HPDE6-E6E7 (cell line): ENCODE data around the gene MAVS.
A peak's percentile ranks its signal among the peaks of the same experiment; 100 is the strongest.
"Not testable (repeated sequence)": the region's sequence is repeated elsewhere in the genome, so short reads cannot be mapped to it uniquely, and the experiment has no call there.

Experiments used
- DNase-seq: peaks from one replicate; pipeline ENCODE4 v3.0.0; 2011; ENCODE audit warnings: missing footprints; ENCODE audit errors: extremely low spot score

The MAVS gene

DNA sequence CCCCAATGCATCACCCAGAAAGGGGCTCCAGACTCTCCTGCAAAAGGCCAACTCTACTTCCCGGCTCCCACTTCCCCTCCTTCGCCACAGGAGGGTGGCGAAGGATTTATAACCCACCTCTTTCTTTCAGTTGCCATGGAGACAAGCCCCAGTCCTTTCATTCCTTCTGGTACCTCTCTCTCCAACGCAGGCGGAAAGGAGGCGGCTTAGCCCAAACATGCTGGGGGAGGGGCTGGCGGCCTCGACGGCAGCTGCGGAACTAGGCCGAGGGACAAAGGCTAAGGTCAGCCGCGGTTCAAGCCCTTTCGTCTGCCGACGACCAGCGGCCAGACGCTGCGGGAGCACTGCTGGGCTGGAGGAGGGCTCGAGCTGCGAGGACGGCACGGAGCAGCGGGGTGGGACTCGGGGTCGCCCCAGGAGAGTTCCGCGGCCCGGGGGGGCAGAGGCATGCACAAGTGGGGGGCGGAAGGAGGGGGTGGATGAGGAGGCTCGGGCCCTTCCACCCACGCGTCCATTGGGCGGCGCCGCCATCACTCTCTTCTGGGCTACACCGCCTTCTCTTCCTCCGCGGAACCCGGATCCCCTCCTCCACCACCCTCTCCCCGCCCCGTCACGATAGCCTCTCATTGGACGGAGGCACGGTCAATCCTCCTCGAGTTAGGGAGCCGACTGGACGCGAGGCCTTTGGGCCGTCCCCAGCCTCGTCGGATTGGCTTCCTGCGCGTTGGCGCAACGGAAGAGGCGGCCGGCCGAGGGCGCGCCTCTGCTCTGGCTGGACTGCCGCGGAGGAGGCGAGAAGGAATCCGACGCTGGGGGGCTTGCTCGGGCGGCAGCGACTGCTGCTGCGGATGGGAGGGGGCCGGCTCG, 42.2 kb downstream of the MAVS start, which contains the start of gene PANK2:
TSS of gene PANK2 (plus strand) at position 766 of the 867 bp plus-strand sequence.
- DNase-seq: peak; percentile 100

DNA sequence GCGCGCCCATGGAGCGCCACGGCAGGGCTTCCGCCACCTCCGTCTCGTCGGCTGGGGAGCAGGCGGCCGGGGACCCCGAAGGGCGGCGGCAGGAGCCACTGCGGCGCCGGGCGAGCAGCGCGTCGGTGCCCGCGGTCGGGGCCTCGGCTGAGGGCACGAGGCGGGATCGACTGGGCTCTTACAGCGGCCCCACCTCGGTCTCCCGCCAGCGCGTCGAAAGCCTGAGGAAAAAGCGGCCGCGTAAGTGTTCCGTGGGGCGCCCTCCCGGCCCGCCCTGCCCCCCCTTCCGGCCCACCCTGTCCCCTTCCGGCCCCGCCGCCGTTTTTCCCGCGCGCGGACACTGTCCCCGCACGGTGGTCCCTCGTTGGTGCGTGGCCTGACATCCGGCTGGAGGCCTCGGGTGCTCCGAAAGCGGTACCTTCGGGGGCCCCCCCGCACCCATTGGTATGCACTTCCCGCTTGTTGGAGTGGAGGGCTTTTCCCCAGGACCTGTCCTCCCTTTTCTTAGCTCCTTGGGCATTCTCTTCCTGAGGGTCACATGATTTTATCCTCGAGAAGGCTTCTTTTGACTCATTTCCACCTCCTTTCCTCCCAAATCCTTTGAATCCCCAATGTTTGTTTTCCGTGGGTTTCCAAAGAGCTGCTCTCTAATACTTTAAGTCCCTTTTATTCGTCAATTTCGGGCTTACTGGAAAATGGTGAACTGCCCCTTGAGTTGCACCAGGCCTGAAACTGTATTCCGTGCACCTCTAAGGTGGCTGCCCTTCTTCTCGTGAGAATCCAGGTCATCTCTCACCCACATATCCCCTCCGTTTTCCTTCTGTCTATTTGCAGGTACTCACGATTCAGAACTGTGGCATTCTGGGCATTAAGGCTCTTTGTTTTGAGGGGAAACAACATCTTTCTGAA, 43.1 kb downstream of the MAVS start:
- DNase-seq: no peak

- DNase-seq: no peak
Observed at GRCh38 chr20:3890398-3890751, 43.7 kb downstream of the MAVS start.

DNA sequence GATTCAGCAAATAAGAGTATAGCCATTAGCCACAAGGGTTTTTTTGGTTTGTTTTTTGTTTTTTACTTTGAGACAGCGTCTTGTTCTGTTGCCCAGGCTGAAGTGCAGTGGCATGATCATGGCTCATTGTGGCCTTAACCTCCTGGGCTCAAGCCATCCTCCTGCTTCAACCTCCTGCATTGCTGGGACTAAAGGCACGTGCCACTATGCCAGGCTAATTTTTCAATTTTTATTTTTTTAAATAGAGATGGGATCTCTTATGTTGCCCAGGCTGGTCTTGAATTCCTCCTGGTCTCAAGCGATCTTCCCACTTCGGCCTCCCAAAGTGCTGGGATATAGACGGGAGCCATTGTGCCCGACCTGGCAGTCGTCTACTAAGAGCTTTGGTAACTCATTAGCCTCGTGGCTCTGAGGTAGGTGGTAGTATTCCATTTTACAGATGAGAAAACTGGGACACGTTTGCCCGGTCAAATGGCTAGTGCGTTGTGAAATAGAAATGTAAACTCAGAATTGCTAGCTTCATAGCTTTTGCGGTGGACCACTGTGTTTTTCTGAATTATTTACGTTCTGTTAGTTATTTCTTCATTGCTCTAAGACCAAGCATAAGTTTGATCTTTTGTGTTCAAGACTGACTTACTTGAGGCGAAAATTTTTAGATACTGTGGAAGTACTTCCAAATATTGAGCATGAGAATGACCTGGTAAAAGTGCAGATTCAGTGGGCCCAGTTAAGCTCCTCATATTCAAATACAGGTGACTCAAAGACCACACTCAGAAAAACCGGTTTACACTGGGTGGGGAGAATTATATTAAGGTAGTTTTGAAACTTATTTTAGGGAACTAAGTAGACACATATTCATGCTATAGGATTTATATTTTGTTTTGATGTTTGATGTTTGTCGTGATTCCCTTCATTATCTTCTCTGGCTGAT, 44.6 kb downstream of the MAVS start:
- DNase-seq: no peak

- no peak for DNase-seq
Observed at GRCh38 chr20:3894796-3895195, 48.2 kb downstream of the MAVS start.

- no peak for DNase-seq
Observed at GRCh38 chr20:3896302-3896701, 49.7 kb downstream of the MAVS start.

GRCh38 chr20:3896853-3897583, 50.4 kb downstream of the MAVS start:
- DNase-seq: no peak

DNA sequence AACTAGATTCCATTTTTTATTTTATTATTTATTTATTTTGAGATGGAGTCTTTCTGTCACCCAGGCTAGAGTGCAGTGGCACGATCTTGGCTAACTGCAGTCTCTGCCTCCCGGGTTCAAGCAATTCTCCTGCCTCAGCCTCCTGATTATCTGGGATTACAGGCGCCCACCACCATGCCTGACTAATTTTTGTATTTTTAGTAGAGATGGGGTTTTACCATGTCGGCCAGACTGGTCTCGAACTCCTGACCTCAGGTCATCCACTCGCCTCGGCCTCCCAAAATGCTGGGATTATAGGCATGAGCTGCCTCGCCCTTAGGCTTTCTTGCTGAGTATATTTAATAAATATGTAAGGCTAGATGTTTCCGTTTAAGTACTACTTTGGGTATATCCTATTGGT, 51.5 kb downstream of the MAVS start:
- DNase-seq: not testable (repeated sequence)

GRCh38 chr20:3898639-3899038, 52.0 kb downstream of the MAVS start:
- no peak for DNase-seq

DNA sequence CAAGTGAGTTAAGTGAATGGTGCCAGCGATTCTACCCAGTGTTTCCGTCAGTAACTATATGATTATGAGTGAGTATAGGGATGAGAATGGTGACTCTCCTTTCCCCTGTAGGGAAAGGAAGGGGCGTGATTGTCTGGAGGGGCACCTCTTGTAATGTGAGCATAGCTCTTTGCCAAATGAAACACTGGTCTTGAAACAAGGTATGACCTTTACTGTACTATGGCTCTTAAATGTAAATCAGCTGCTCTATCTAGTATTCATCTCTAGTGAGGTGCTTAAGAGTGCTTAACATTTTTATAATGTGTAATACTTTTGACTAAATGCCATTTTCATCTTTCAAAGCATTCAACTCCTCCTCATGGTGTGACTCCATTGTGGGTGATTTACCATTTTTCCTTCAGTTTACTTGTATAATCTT, 53.6 kb downstream of the MAVS start:
- no peak for DNase-seq

GRCh38 chr20:3901028-3901705, 54.5 kb downstream of the MAVS start:
- no peak for DNase-seq

GRCh38 chr20:3901706-3902440, 55.2 kb downstream of the MAVS start:
- no peak for DNase-seq

- DNase-seq: no peak
Observed at GRCh38 chr20:3902446-3902845, 55.8 kb downstream of the MAVS start.

GRCh38 chr20:3904224-3904623, 57.6 kb downstream of the MAVS start:
- no peak for DNase-seq

DNA sequence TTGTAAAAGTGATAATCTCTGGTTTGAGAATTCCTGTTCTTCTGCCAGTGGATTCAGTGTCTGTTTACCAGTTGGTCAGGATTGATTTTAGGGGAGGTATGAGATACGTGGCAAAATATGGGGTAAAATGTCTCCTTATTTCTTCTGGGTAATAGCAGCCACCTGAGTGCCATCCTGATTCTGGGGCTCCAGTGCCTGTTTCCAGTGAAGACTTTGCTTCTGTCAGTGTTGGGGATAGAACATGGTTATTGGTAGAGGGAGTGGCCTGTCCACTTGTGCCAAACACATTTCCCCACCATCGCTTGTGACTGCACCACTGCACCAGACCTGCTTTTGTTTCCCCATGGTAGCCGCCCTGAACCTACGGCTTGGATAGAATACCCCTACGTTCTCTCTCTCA, 58.2 kb downstream of the MAVS start:
- DNase-seq: no peak

DNA sequence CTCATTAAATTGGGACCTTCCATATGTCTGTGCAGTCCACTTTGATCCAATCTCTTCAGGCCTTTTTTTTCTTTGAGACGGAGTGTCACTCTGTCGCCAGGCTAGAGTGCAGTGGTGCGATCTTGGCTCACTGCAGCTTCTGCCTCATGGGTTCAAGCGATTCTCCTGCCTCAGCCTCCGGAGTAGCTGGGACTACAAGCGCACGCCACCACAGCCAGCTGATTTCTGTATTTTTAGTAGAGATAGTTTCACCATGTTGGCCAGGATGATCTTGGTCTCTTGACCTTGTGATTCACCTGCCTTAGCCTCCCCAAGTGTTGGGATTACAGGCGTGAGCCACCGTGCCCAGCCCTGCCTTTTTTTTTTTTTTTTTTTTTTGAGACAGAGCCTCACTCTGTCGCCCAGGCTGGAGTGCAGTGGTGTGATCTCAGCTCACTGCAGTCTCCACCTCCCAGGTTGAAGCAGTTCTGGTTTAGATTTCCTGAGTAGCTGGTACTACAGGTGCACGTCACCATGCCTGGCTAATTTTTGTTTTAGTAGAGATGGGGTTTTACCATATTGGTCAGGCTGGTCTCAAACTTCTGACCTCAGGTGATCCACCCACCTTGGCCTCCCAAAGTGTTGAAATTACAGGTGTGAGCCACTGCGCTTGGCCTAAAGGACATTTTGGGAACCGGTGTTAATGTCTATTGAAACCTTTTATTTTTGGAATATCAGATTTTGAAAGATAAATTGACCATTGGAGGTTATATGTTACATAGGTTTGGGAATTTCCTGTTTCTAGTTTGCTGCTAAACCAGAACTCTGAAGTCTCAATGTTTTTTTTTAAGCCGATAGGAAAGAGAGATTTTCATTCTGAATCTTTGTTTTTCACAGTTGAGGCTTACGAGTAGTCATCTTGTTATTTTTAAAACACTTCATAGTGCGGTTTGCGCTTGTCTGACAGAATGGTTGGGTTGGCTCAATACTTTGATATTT, 60.4 kb downstream of the MAVS start:
- DNase-seq: not testable (repeated sequence)

GRCh38 chr20:3908667-3909066, 62.0 kb downstream of the MAVS start:
- no peak for DNase-seq

- no peak for DNase-seq
Observed at GRCh38 chr20:3909952-3910366, 63.3 kb downstream of the MAVS start.
